Psoas muscle (tissue), 8 donors: ENCODE data around the gene GREB1. TPM values are rescaled to one million over a fixed set of nuclear protein-coding genes. Genes with fewer than 3 reads are reported as not detected.
A peak's percentile ranks its signal among the peaks of the same experiment; 100 is the strongest.
"Not testable (repeated sequence)": the region's sequence is repeated elsewhere in the genome, so short reads cannot be mapped to it uniquely, and the experiment has no call there.

Experiments
- ATAC-seq, 4 donors: fragments of 200-7000 bp; cut with Tn5 transposase; one replicate each; pipeline ENCODE4 v1.9.1; 2020; ENCODE audit warnings: moderate library complexity in 3 of 4, mild to moderate bottlenecking in 2 of 4
- DNase-seq, 2 donors: peaks; one replicate each; pipeline ENCODE4 v3.0.0-alpha.2; 2020
- H3K27ac ChIP-seq: fragments of 200-600 bp; one replicate; pipeline ENCODE4 v1.8.0; 2022
- H3K27me3 ChIP-seq, 3 donors: fragments of 200-600 bp in 1 of 3; one replicate each; pipeline versions ENCODE4 v1.6.1 to v1.8.0; 2013 to 2022; ENCODE audit warnings: low read length in 2 of 3, mild to moderate bottlenecking in 2 of 3, moderate library complexity in 1 of 3; ENCODE audit not compliant: insufficient read depth in 3 of 3
- H3K36me3 ChIP-seq, 2 donors: fragments of 200-600 bp in 1 of 2; one replicate each; pipeline versions ENCODE4 v1.6.1 to v1.8.0; 2013 to 2022; ENCODE audit warnings: low read depth in 1 of 2, mild to moderate bottlenecking in 1 of 2, moderate library complexity in 1 of 2; ENCODE audit not compliant: insufficient read depth in 1 of 2
- H3K4me1 ChIP-seq: fragments of 200-600 bp; one replicate; pipeline ENCODE4 v1.8.0; 2022
- H3K4me3 ChIP-seq: fragments of 200-600 bp; one replicate; pipeline ENCODE4 v1.8.0; 2022; ENCODE audit warnings: mild to moderate bottlenecking
- H3K9me3 ChIP-seq: fragments of 200-600 bp; one replicate; pipeline ENCODE4 v1.8.0; 2022
- CTCF ChIP-seq: fragments of 200-600 bp; IDR thresholded peaks from one replicate; pipeline ENCODE4 v1.8.0; 2022; ENCODE audit warnings: antibody characterized with exemption
- WGBS, 3 donors: extraction: QIAGEN DNeasy Blood & Tissue Kit; methylation state at CpG; one replicate each; pipeline versions ENCODE4 v1.1.6 to v1.1.7; 2013; 5-methylcytosine and 5-hydroxymethylcytosine counted together
- intact Hi-C, 2 donors: fragments of 100-400 bp; cut with DNase I; formaldehyde crosslinking; loops; one replicate each; pipeline versions ENCODE4 v1.11.0 to v1.14.2; 2022
- polyA plus RNA-seq, 3 donors: library from polyadenylated mRNA; stranded (reverse); fragments of 200-250 nt; gene quantifications; one replicate each; pipeline ENCODE4 v1.2.3, GENCODE V29; 2013
- total RNA-seq, 4 donors: library from RNA; stranded (reverse); fragmentation: NEBNext Ultra II Directional in 2 of 4; extraction: Animal tissue kit (Norgen Biotek cat#: 25700) in 2 of 4; gene quantifications; one replicate each; pipeline versions ENCODE4 v1.2.1 to v1.2.4, GENCODE V29; 2021 to 2023
- donor health status: healthy with polysubstance abuse.
- donor health status: DM: no; HTN: no; CAD: no; lungs with moderate emphysema.
- donor health status: Bipolar disorder and iron deficiency.
- donor health status: healthy.
- donor health status: DM: yes; HTN: yes; CAD: no.
- donor health status: DM: no; HTN: no; CAD: no.
- donor health status: DM: no; HTN: no; CAD: no.
- donor health status: DM: yes; HTN: yes; CAD: no.

GREB1 gene
- total and polyA plus RNA-seq, 7 donors, result 1.3 to 17.5 (median 3.2) TPM

GRCh38 chr2:11659851-11660250, 126.0 kb downstream of the GREB1 start:
- no peak for TF ChIP-seq CTCF
- 83 to 88% (median 86%) methylated on average over 10 of the region's 10 CpGs for WGBS, 3 donors
- ATAC-seq (peak in 1 of 4 donors; percentile 4), DNase-seq (no peak)
- no peaks in the 10 kb centered on the region for H3K9me3 ChIP-seq
- H3K4me3 ChIP-seq, result no peak overlapping the region
- H3K36me3 ChIP-seq, result no peaks in the 10 kb centered on the region
- intact Hi-C loops, result loop anchor here in 1 of 2 donors (5.0 kb wide), 1 partner anchor 58 kb away; no protein-coding TSS in a partner anchor
- H3K27ac ChIP-seq, result no peak overlapping the region
- peaks cover 0 to 1% (median 0%) of the 10 kb centered on the region in 3 donors for H3K27me3 ChIP-seq
- peaks cover 11% of the 10 kb centered on the region for H3K4me1 ChIP-seq

DNA sequence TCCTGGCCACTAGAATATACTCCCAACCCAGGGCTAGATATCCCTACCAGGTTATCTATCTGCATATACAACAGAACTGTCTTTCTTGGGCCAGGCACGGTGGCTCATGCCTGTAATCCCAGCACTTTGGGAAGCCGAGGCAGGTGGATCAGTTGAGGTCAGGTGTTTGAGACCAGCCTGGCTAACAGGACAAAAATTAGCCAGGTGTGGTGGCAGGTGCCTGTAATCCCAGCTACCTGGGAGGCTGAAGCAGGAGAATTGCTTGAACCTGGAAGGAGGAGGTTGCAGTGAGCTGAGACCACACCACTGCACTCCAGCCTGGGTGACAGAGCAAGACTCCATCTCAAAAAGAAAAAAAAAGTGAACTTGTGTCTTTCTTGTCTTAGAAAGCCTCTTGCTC, 126.6 kb downstream of the GREB1 start:
- DNase-seq, H3K4me3 ChIP-seq, ATAC-seq, H3K36me3 ChIP-seq, intact Hi-C loops, H3K27me3 ChIP-seq, H3K9me3 ChIP-seq, H3K27ac ChIP-seq: not testable (repeated sequence)
- H3K4me1 ChIP-seq, result peaks cover 11% of the 10 kb centered on the region
- 91 to 97% (median 95%) methylated on average over 2 of the region's 2 CpGs for WGBS, 3 donors

- no peak for ATAC-seq
- WGBS, 3 donors, result 89 to 90% (median 89%) methylated on average over 18 of the region's 18 CpGs
These were observed 128.1 kb downstream of the GREB1 start for GRCh38 chr2:11661891-11662435.

DNA sequence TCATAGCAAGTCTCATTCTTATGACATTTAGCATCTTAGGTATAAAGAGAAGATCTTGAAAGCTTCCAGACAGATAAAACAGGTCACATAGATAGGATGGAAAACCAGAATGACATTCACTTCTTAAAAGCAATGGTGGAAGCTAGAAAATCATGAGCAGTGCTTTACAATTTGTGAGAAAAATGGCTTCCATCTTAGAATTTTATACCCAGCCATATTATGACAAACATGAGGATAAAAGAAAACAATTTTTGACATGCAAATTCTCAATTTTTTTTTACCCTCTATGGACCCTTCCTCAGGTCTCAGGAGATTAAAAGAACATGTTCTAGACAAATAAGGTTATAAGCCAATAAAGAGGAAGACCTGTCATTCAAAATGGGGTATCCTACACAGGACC, 129.0 kb downstream of the GREB1 start:
- no peak overlapping the region for H3K4me3 ChIP-seq
- no peak overlapping the region for H3K27ac ChIP-seq
- intact Hi-C loops, result no loop called here
- TF ChIP-seq CTCF, result no peak
- H3K9me3 ChIP-seq, result no peaks in the 10 kb centered on the region
- H3K27me3 ChIP-seq, result peaks cover 0 to 1% (median 0%) of the 10 kb centered on the region in 3 donors
- H3K36me3 ChIP-seq, result no peaks in the 10 kb centered on the region
- ATAC-seq (no peak), DNase-seq (no peak)
- peaks cover 11% of the 10 kb centered on the region for H3K4me1 ChIP-seq

More at GRCh38 chr2:11661891-11662435, 128.1 kb downstream of the GREB1 start:
- no peak for TF ChIP-seq CTCF
- Histone ChIP-seq H3K4me3 (no peak overlapping the region), H3K9me3 (no peaks in the 10 kb centered on the region), H3K36me3 (no peaks in the 10 kb centered on the region), H3K27me3 (peaks cover 0 to 1% (median 0%) of the 10 kb centered on the region in 3 donors), H3K27ac (no peak overlapping the region), H3K4me1 (peaks cover 11% of the 10 kb centered on the region)
- intact Hi-C loops, result no loop called here
- no peak for DNase-seq

DNA sequence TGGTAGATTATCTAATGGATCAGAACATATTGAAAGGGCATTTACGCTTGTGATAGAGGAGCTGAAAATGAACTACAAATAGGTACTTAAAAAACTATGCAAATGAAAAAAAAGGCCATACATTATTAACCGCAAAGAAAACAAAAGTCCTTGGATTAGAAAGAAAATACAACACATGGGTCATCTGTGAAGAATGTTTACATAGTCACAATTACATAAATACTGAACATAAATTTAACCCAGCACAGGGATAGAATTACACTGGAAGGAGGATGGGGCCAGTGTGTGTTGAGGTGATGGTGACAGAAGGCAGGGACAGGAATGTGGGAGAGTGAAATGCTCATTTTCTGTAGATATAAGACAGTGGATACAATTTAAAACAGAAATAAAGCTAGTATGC, 129.6 kb downstream of the GREB1 start:
- Histone ChIP-seq H3K4me1 (peaks cover 10% of the 10 kb centered on the region), H3K36me3 (no peaks in the 10 kb centered on the region), H3K27ac (no peak overlapping the region), H3K9me3 (no peaks in the 10 kb centered on the region), H3K27me3 (peaks cover 0 to 1% (median 0%) of the 10 kb centered on the region in 3 donors), H3K4me3 (no peak overlapping the region)
- intact Hi-C loops, result no loop called here
- DNase-seq (no peak), ATAC-seq (no peak)
- no peak for TF ChIP-seq CTCF
- WGBS, 3 donors, result 91 to 94% (median 93%) methylated on average over 2 of the region's 2 CpGs
